Epithelial cell of prostate (primary cell): ENCODE measurements around the gene CTDSPL2.
"Not testable (repeated sequence)": the region's sequence is repeated elsewhere in the genome, so short reads cannot be mapped to it uniquely, and the experiment has no call there.

Experiments used
- DNase-seq: peaks from one replicate; pipeline ENCODE4 v3.0.0-alpha.2; 2011; ENCODE audit warnings: low read depth, low spot score
- H3K27ac ChIP-seq: fragments of 450-650 bp; 2 replicates; pipeline ENCODE4 v1.5.1; 2017; ENCODE audit warnings: mild to moderate bottlenecking

The CTDSPL2 gene

GRCh38 chr15:44426975-44427755, at the start of gene CTDSPL2:
CTDSPL2 (plus strand) TSS chr15:44427629; CDS start chr15:44459015, 31,386 bp downstream.
- peak; percentile 89 for DNase-seq
- H3K27ac ChIP-seq, result peak within 1 kb of the TSS; percentile 88

- H3K27ac ChIP-seq, result no peak overlapping the region
- no peak for DNase-seq
Measured at GRCh38 chr15:44381236-44381635, 46.2 kb upstream of the CTDSPL2 start.

GRCh38 chr15:44385344-44385942, 42.0 kb upstream of the CTDSPL2 start:
- no peak overlapping the region for H3K27ac ChIP-seq
- no peak for DNase-seq

- no peak for DNase-seq
- no peak overlapping the region for H3K27ac ChIP-seq
Measured at GRCh38 chr15:44394062-44394461, 33.4 kb upstream of the CTDSPL2 start.

- no peak overlapping the region for H3K27ac ChIP-seq
Measured at GRCh38 chr15:44394562-44394961, 32.9 kb upstream of the CTDSPL2 start.

GRCh38 chr15:44397869-44398268, 29.6 kb upstream of the CTDSPL2 start:
- no peak for DNase-seq
- H3K27ac ChIP-seq, result no peak overlapping the region

More at GRCh38 chr15:44394562-44394961, 32.9 kb upstream of the CTDSPL2 start:
- no peak for DNase-seq

GRCh38 chr15:44414001-44414400, 13.4 kb upstream of the CTDSPL2 start:
- DNase-seq, result no peak
- no peak overlapping the region for H3K27ac ChIP-seq

GRCh38 chr15:44427756-44428724, 611 bp downstream of the CTDSPL2 start:
- DNase-seq, result no peak
- H3K27ac ChIP-seq, result peak overlapping the region; percentile 88

- no peak overlapping the region for H3K27ac ChIP-seq
- DNase-seq, result peak; percentile 26
Measured at GRCh38 chr15:44435893-44436667, 8.7 kb downstream of the CTDSPL2 start.

GRCh38 chr15:44438402-44438801, 11.0 kb downstream of the CTDSPL2 start:
- DNase-seq, result no peak

GRCh38 chr15:44441095-44441501, 13.7 kb downstream of the CTDSPL2 start:
- no peak overlapping the region for H3K27ac ChIP-seq
- no peak for DNase-seq

More at GRCh38 chr15:44438402-44438801, 11.0 kb downstream of the CTDSPL2 start:
- H3K27ac ChIP-seq, result no peak overlapping the region

- no peak overlapping the region for H3K27ac ChIP-seq
- DNase-seq, result no peak
Measured at GRCh38 chr15:44443515-44443914, 16.1 kb downstream of the CTDSPL2 start.

- no peak overlapping the region for H3K27ac ChIP-seq
- no peak for DNase-seq
Measured at GRCh38 chr15:44447772-44448376, 20.4 kb downstream of the CTDSPL2 start.

- no peak for DNase-seq
Measured at GRCh38 chr15:44450172-44450571, 22.7 kb downstream of the CTDSPL2 start.

GRCh38 chr15:44453578-44454283, 26.3 kb downstream of the CTDSPL2 start:
- not testable (repeated sequence) for DNase-seq, H3K27ac ChIP-seq

More at GRCh38 chr15:44450172-44450571, 22.7 kb downstream of the CTDSPL2 start:
- H3K27ac ChIP-seq, result no peak overlapping the region

- no peak for DNase-seq
- no peak overlapping the region for H3K27ac ChIP-seq
Measured at GRCh38 chr15:44458429-44458828, 31.0 kb downstream of the CTDSPL2 start.

GRCh38 chr15:44468709-44469385, 41.4 kb downstream of the CTDSPL2 start:
- DNase-seq, result peak; percentile 41
- peak overlapping the region; percentile 77 for H3K27ac ChIP-seq

GRCh38 chr15:44471885-44472455, 44.5 kb downstream of the CTDSPL2 start:
- H3K27ac ChIP-seq, result no peak overlapping the region
- DNase-seq, result no peak
